K562 (cell line): Measurements from ENCODE around the gene TULP4. TPM values are rescaled to one million over a fixed set of nuclear protein-coding genes. Genes with fewer than 3 reads are reported as not detected.

Source experiments
- BACH1 ChIP-seq: fragments of 200-800 bp; sonication (Bioruptor generic); IDR thresholded peaks from 2 replicates; pipeline ENCODE4 v1.6.1; 2016; ENCODE audit warnings: missing genetic modification characterization, missing compliant biosample characterization
- CBX1 ChIP-seq: sonication (generic); IDR thresholded peaks from 2 replicates; pipeline ENCODE4 v1.6.1; 2016; ENCODE audit warnings: antibody characterized with exemption, low read depth, mild to moderate bottlenecking
- CTCF ChIP-seq, 3 experiments: IDR thresholded peaks in 2 of 3; conservative IDR thresholded peaks in 1 of 3; 2 replicates each; pipeline ENCODE4 v1.5.1; 2011 to 2012; ENCODE audit warnings: low read length in 3 of 3, mild to moderate bottlenecking in 3 of 3, control low read depth in 2 of 3, improper control_type of control experiment in 1 of 3, inconsistent platforms in 1 of 3, low read depth in 1 of 3, mixed read lengths in 1 of 3, moderate library complexity in 1 of 3; ENCODE audit not compliant: insufficient read depth in 2 of 3
- NR0B1 ChIP-seq: fragments of 450-650 bp; IDR thresholded peaks from one replicate; pipeline ENCODE4 v1.6.1; 2018; ENCODE audit warnings: mild to moderate bottlenecking, moderate library complexity; ENCODE audit not compliant: partially characterized antibody
- POLR2H ChIP-seq: IDR thresholded peaks from 2 replicates; pipeline ENCODE4 v1.6.1; 2016; ENCODE audit warnings: missing genetic modification characterization, low read depth, mild to moderate bottlenecking, control low read depth, missing compliant biosample characterization, moderate library complexity
- POLR3A ChIP-seq: IDR thresholded peaks from 2 replicates; pipeline ENCODE4 v1.6.1; 2011; ENCODE audit warnings: borderline replicate concordance, mild to moderate bottlenecking, moderate library complexity; ENCODE audit not compliant: insufficient read length, insufficient read depth; ENCODE audit errors: extremely low read depth
- RAD51 ChIP-seq: fragments of 450-650 bp; IDR thresholded peaks from 2 replicates; pipeline ENCODE4 v1.7.1; 2016; ENCODE audit warnings: low read depth, mild to moderate bottlenecking, borderline replicate concordance
- TFE3 ChIP-seq: fragments of 450-650 bp; formaldehyde crosslinking; IDR thresholded peaks from 2 replicates; pipeline ENCODE4 v1.4.0; 2020; ENCODE audit warnings: mild to moderate bottlenecking, mixed read lengths
- THRB ChIP-seq: fragments of 450-650 bp; formaldehyde crosslinking; conservative IDR thresholded peaks from 2 replicates; pipeline ENCODE4 v1.4.0; 2022; ENCODE audit warnings: mild to moderate bottlenecking, missing genetic modification characterization
- ZBTB26 ChIP-seq: fragments of 450-650 bp; formaldehyde crosslinking; IDR thresholded peaks from 2 replicates; pipeline ENCODE4 v1.4.0; 2022; ENCODE audit warnings: missing genetic modification characterization
- ZBTB43 ChIP-seq: sonication (generic); formaldehyde crosslinking; IDR thresholded peaks from 2 replicates; pipeline ENCODE4 v1.8.0; 2023; ENCODE audit warnings: mild to moderate bottlenecking, missing genetic modification reagents
- ZBTB49 ChIP-seq: sonication (generic); formaldehyde crosslinking; IDR thresholded peaks from 2 replicates; pipeline ENCODE4 v1.8.0; 2022; ENCODE audit warnings: missing genetic modification reagents, mild to moderate bottlenecking, borderline replicate concordance
- ZNF184 ChIP-seq: sonication (generic); formaldehyde crosslinking; IDR thresholded peaks from 2 replicates; pipeline ENCODE4 v1.5.0; 2020; ENCODE audit warnings: missing genetic modification reagents
- ZZZ3 ChIP-seq: fragments of 450-650 bp; IDR thresholded peaks from 2 replicates; pipeline ENCODE4 v1.6.1; 2016; ENCODE audit warnings: antibody characterized with exemption, mild to moderate bottlenecking, moderate library complexity
- polyA plus RNA-seq, 8 experiments: library from polyadenylated mRNA; depleted of rRNA in 4 of 8; stranded (reverse) in 5 of 8; unstranded in 3 of 8; fragments of >200 nt; fragmentation: Nextera tagmentation in 2 of 8; fragmentation: Illumina TruSeq in 1 of 8; extraction: Ambion mirVana in 2 of 8; extraction: Trizol in 1 of 8; gene quantifications; 2 replicates each; pipeline versions ENCODE4 v1.2.1 to v1.2.3, GENCODE V29; 2011 to 2014; ENCODE audit warnings: inconsistent platforms in 1 of 8, missing spikeins in 1 of 8
- total RNA-seq, 7 experiments: library from RNA; depleted of rRNA in 6 of 7; stranded (reverse); fragments of >200 nt in 6 of 7; fragmentation: Illumina TruSeq in 2 of 7; extraction: Trizol in 2 of 7; gene quantifications; 2 replicates each; pipeline versions ENCODE4 v1.2.1 to v1.2.3, GENCODE V29; 2011 to 2021; ENCODE audit warnings: low replicate concordance in 1 of 7

TULP4 gene
- total and polyA plus RNA-seq, 9 of the 15 experiments (the other 6 are each of a cell fraction or from before 2014, with no cell fraction given), result 1.2 to 50.4 (median 11.0) TPM

GRCh38 chr6:158536084-158536890 lies 224.0 kb downstream of the TULP4 start (continued):
- TF ChIP-seq ZZZ3 (no peak), CTCF (IDR thresholded peaks at IDR 0.05 in 2 of 3, conservative IDR thresholded peaks at IDR 0.05 in 1 of 3; ENCODE audit: insufficient read depth in 2 of 3, low read depth in 1 of 3, low read length in 3 of 3) (no peak), CBX1 (no peak), ZNF184 (CRISPR knock-in tag) (no peak), ZBTB43 (no peak), NR0B1 (no peak), POLR2H (no peak), ZBTB49 (no peak), POLR3A (no peak), BACH1 (tag) (no peak), THRB (CRISPR knock-in tag) (0 out of 2 replicates have a peak, but pooled peaks have one; percentile 49), TFE3 (CRISPR knock-in tag) (no peak), ZBTB26 (no peak), RAD51 (no peak)
